ENCODE measurements around the gene DNAJC30.

The DNAJC30 gene

GRCh38 chr7:73707045-73707631 lies 23.9 kb upstream of the DNAJC30 start:
- peak; percentile 93 for DNase-seq

GRCh38 chr7:73706126-73707044 lies 23.1 kb upstream of the DNAJC30 start:
- peak; percentile 67 for DNase-seq

- DNase-seq = no peak
Measured at GRCh38 chr7:73705551-73705920, 22.3 kb upstream of the DNAJC30 start.

- peak; percentile 96 for DNase-seq
Measured at GRCh38 chr7:73704640-73705550, 21.6 kb upstream of the DNAJC30 start.

- DNase-seq = no peak
Measured at GRCh38 chr7:73703757-73704639, 20.7 kb upstream of the DNAJC30 start.

GRCh38 chr7:73703225-73703624 lies 20.0 kb upstream of the DNAJC30 start:
- no peak for DNase-seq

GRCh38 chr7:73702665-73703064 lies 19.4 kb upstream of the DNAJC30 start:
- no peak for DNase-seq

- DNase-seq = no peak
Measured at GRCh38 chr7:73702226-73702625, 19.0 kb upstream of the DNAJC30 start.

- DNase-seq = peak; percentile 84
Measured at GRCh38 chr7:73701357-73701995, 18.2 kb upstream of the DNAJC30 start.

- DNase-seq = no peak
Measured at GRCh38 chr7:73700581-73701134, 17.4 kb upstream of the DNAJC30 start.

- no peak for DNase-seq
Measured at GRCh38 chr7:73700069-73700423, 16.8 kb upstream of the DNAJC30 start.

GRCh38 chr7:73699370-73700068 lies 16.3 kb upstream of the DNAJC30 start:
- DNase-seq = no peak

GRCh38 chr7:73698410-73698809 lies 15.2 kb upstream of the DNAJC30 start:
- no peak for DNase-seq

GRCh38 chr7:73696372-73696771 lies 13.1 kb upstream of the DNAJC30 start:
- no peak for DNase-seq

- DNase-seq = no peak
Measured at GRCh38 chr7:73690646-73691045, 7.4 kb upstream of the DNAJC30 start.

- DNase-seq = no peak
Measured at GRCh38 chr7:73688288-73688687, 5.0 kb upstream of the DNAJC30 start.

GRCh38 chr7:73685311-73685710 lies 2.1 kb upstream of the DNAJC30 start:
- no peak for DNase-seq

GRCh38 chr7:73683788-73684693 lies 788 bp upstream of the DNAJC30 start:
- DNase-seq = no peak

GRCh38 chr7:73682745-73683055 lies 553 bp downstream of the DNAJC30 start:
- no peak for DNase-seq

- DNase-seq = no peak
Measured at GRCh38 chr7:73681031-73681430, 2.2 kb downstream of the DNAJC30 start.

All from DMS 273 treated with DMSO at 0.1 percent for 48 hours (cell line).